Measurements from ENCODE around the gene KLHL25.
A peak's percentile ranks its signal among the peaks of the same experiment; 100 is the strongest.

KLHL25 gene

GRCh38 chr15:85751291-85752123 is 43.2 kb downstream of the KLHL25 start:
- H3K27me3 ChIP-seq (ENCODE audit: control insufficient read depth, insufficient read depth, low read length): no peaks in the 10 kb centered on the region

GRCh38 chr15:85750319-85751290 is 44.1 kb downstream of the KLHL25 start:
- Histone ChIP-seq H3K36me3 (ENCODE audit: control insufficient read depth, insufficient read depth, low read length) (peaks cover 31% of the 10 kb centered on the region; the same call in 1 of the 2 replicates), H3K4me1 (ENCODE audit: control insufficient read depth, insufficient read depth, low read length) (peaks cover 45% of the 10 kb centered on the region), H3K9ac (ENCODE audit: low read depth, low read length) (no peak overlapping the region), H3K4me3 (ENCODE audit: low read depth, low read length) (no peak overlapping the region), H3K9me3 (ENCODE audit: control insufficient read depth, insufficient read depth, low read length) (no peaks in the 10 kb centered on the region), H3K27me3 (ENCODE audit: control insufficient read depth, insufficient read depth, low read length) (no peaks in the 10 kb centered on the region), H3K27ac (ENCODE audit: low read depth, low read length) (peak overlapping the region; percentile 87)

More at GRCh38 chr15:85751291-85752123, 43.2 kb downstream of the KLHL25 start:
- H3K9ac ChIP-seq (ENCODE audit: low read depth, low read length): no peak overlapping the region
- peaks cover 45% of the 10 kb centered on the region for H3K4me1 ChIP-seq (ENCODE audit: control insufficient read depth, insufficient read depth, low read length)
- peak overlapping the region; percentile 42 for H3K4me3 ChIP-seq (ENCODE audit: low read depth, low read length)
- peak overlapping the region; percentile 87 for H3K27ac ChIP-seq (ENCODE audit: low read depth, low read length)
- H3K36me3 ChIP-seq (ENCODE audit: control insufficient read depth, insufficient read depth, low read length): peaks cover 26% of the 10 kb centered on the region; the same call in 1 of the 2 replicates
- no peaks in the 10 kb centered on the region for H3K9me3 ChIP-seq (ENCODE audit: control insufficient read depth, insufficient read depth, low read length)

- Histone ChIP-seq H3K4me1 (ENCODE audit: control insufficient read depth, insufficient read depth, low read length) (peaks cover 45% of the 10 kb centered on the region), H3K9ac (ENCODE audit: low read depth, low read length) (no peak overlapping the region), H3K4me3 (ENCODE audit: low read depth, low read length) (no peak overlapping the region), H3K9me3 (ENCODE audit: control insufficient read depth, insufficient read depth, low read length) (no peaks in the 10 kb centered on the region), H3K27ac (ENCODE audit: low read depth, low read length) (peak overlapping the region; percentile 5), H3K27me3 (ENCODE audit: control insufficient read depth, insufficient read depth, low read length) (no peaks in the 10 kb centered on the region), H3K36me3 (ENCODE audit: control insufficient read depth, insufficient read depth, low read length) (peaks cover 39% of the 10 kb centered on the region)
Observed at GRCh38 chr15:85749261-85750151, 45.2 kb downstream of the KLHL25 start.

GRCh38 chr15:85748729-85749128 is 46.0 kb downstream of the KLHL25 start:
- Histone ChIP-seq H3K9ac (ENCODE audit: low read depth, low read length) (no peak overlapping the region), H3K36me3 (ENCODE audit: control insufficient read depth, insufficient read depth, low read length) (peaks cover 41% of the 10 kb centered on the region), H3K27ac (ENCODE audit: low read depth, low read length) (no peak overlapping the region), H3K9me3 (ENCODE audit: control insufficient read depth, insufficient read depth, low read length) (no peaks in the 10 kb centered on the region), H3K4me3 (ENCODE audit: low read depth, low read length) (no peak overlapping the region), H3K27me3 (ENCODE audit: control insufficient read depth, insufficient read depth, low read length) (no peaks in the 10 kb centered on the region), H3K4me1 (ENCODE audit: control insufficient read depth, insufficient read depth, low read length) (peaks cover 45% of the 10 kb centered on the region)

GRCh38 chr15:85748176-85748575 is 46.5 kb downstream of the KLHL25 start:
- Histone ChIP-seq H3K9ac (ENCODE audit: low read depth, low read length) (no peak overlapping the region), H3K27ac (ENCODE audit: low read depth, low read length) (no peak overlapping the region), H3K36me3 (ENCODE audit: control insufficient read depth, insufficient read depth, low read length) (peaks cover 41% of the 10 kb centered on the region), H3K4me3 (ENCODE audit: low read depth, low read length) (no peak overlapping the region), H3K4me1 (ENCODE audit: control insufficient read depth, insufficient read depth, low read length) (peaks cover 45% of the 10 kb centered on the region), H3K27me3 (ENCODE audit: control insufficient read depth, insufficient read depth, low read length) (no peaks in the 10 kb centered on the region), H3K9me3 (ENCODE audit: control insufficient read depth, insufficient read depth, low read length) (no peaks in the 10 kb centered on the region)

- H3K27ac ChIP-seq (ENCODE audit: low read depth, low read length): no peak overlapping the region
- H3K4me1 ChIP-seq (ENCODE audit: control insufficient read depth, insufficient read depth, low read length): peaks cover 33% of the 10 kb centered on the region
- H3K9ac ChIP-seq (ENCODE audit: low read depth, low read length): no peak overlapping the region
- no peaks in the 10 kb centered on the region for H3K27me3 ChIP-seq (ENCODE audit: control insufficient read depth, insufficient read depth, low read length)
- peaks cover 43% of the 10 kb centered on the region for H3K36me3 ChIP-seq (ENCODE audit: control insufficient read depth, insufficient read depth, low read length)
- no peak overlapping the region for H3K4me3 ChIP-seq (ENCODE audit: low read depth, low read length)
- H3K9me3 ChIP-seq (ENCODE audit: control insufficient read depth, insufficient read depth, low read length): no peaks in the 10 kb centered on the region
Observed at GRCh38 chr15:85746641-85747040, 48.1 kb downstream of the KLHL25 start.

- H3K9me3 ChIP-seq (ENCODE audit: control insufficient read depth, insufficient read depth, low read length): no peaks in the 10 kb centered on the region
- peaks cover 47% of the 10 kb centered on the region for H3K36me3 ChIP-seq (ENCODE audit: control insufficient read depth, insufficient read depth, low read length)
- H3K27me3 ChIP-seq (ENCODE audit: control insufficient read depth, insufficient read depth, low read length): no peaks in the 10 kb centered on the region
- H3K4me1 ChIP-seq (ENCODE audit: control insufficient read depth, insufficient read depth, low read length): peaks cover 25% of the 10 kb centered on the region
- no peak overlapping the region for H3K4me3 ChIP-seq (ENCODE audit: low read depth, low read length)
- no peak overlapping the region for H3K9ac ChIP-seq (ENCODE audit: low read depth, low read length)
- H3K27ac ChIP-seq (ENCODE audit: low read depth, low read length): no peak overlapping the region
Observed at GRCh38 chr15:85745525-85746150, 49.1 kb downstream of the KLHL25 start.

GRCh38 chr15:85745023-85745422 is 49.7 kb downstream of the KLHL25 start:
- no peak overlapping the region for H3K9ac ChIP-seq (ENCODE audit: low read depth, low read length)

GRCh38 chr15:85744579-85744978 is 50.1 kb downstream of the KLHL25 start:
- H3K4me3 ChIP-seq (ENCODE audit: low read depth, low read length): no peak overlapping the region
- no peak overlapping the region for H3K27ac ChIP-seq (ENCODE audit: low read depth, low read length)
- H3K27me3 ChIP-seq (ENCODE audit: control insufficient read depth, insufficient read depth, low read length): no peaks in the 10 kb centered on the region
- H3K36me3 ChIP-seq (ENCODE audit: control insufficient read depth, insufficient read depth, low read length): peaks cover 52% of the 10 kb centered on the region
- no peak overlapping the region for H3K9ac ChIP-seq (ENCODE audit: low read depth, low read length)
- peaks cover 17% of the 10 kb centered on the region for H3K4me1 ChIP-seq (ENCODE audit: control insufficient read depth, insufficient read depth, low read length)
- H3K9me3 ChIP-seq (ENCODE audit: control insufficient read depth, insufficient read depth, low read length): no peaks in the 10 kb centered on the region

More at GRCh38 chr15:85745023-85745422, 49.7 kb downstream of the KLHL25 start:
- Histone ChIP-seq H3K36me3 (ENCODE audit: control insufficient read depth, insufficient read depth, low read length) (peaks cover 52% of the 10 kb centered on the region), H3K4me1 (ENCODE audit: control insufficient read depth, insufficient read depth, low read length) (peaks cover 19% of the 10 kb centered on the region), H3K9me3 (ENCODE audit: control insufficient read depth, insufficient read depth, low read length) (no peaks in the 10 kb centered on the region), H3K27me3 (ENCODE audit: control insufficient read depth, insufficient read depth, low read length) (no peaks in the 10 kb centered on the region), H3K4me3 (ENCODE audit: low read depth, low read length) (no peak overlapping the region), H3K27ac (ENCODE audit: low read depth, low read length) (no peak overlapping the region)
